Measurements from ENCODE around the gene CXCR2.

- no peak for TF ChIP-seq CTCF (conservative IDR thresholded peaks at IDR 0.05; ENCODE audit: low read depth in 2 of 2)
- no peak for TF ChIP-seq REST (IDR thresholded peaks at IDR 0.05; ENCODE audit: unreplicated experiment)
- TF ChIP-seq ZNF331 (CRISPR knock-in tag; IDR thresholded peaks at IDR 0.05; ENCODE audit: low read depth) = no peak
- TF ChIP-seq EZH2phosphoT487 (IDR thresholded peaks at IDR 0.05; ENCODE audit: unreplicated experiment) = no peak
- TF ChIP-seq CREB1 (CRISPR knock-in tag; IDR thresholded peaks at IDR 0.05; ENCODE audit: low read depth) = no peak
- no peak for TF ChIP-seq POLR2AphosphoS5 (IDR thresholded peaks at IDR 0.05; ENCODE audit: low read depth)
- no peak for TF ChIP-seq EZH2 (IDR thresholded peaks at IDR 0.05; ENCODE audit: low read depth, unreplicated experiment)
- no peak for TF ChIP-seq ETS1 (IDR thresholded peaks at IDR 0.05)
Measured at GRCh38 chr2:218138047-218138446, 12.2 kb downstream of the CXCR2 start.

All from GM23338 (cell line).